GM12878 (cell line): Measurements from ENCODE around the gene DAD1. TPM values are rescaled to one million over a fixed set of nuclear protein-coding genes. Genes with fewer than 3 reads are reported as not detected.

Experiments used
- ATAC-seq: fragments of 200-7000 bp; cut with Tn5 transposase; 3 replicates; pipeline ENCODE4 v1.9.1; 2020; ENCODE audit warnings: mild to moderate bottlenecking, moderate library complexity
- BruUV-seq: library from RNA; stranded (reverse); fragments of 400-500 nt; replicated peaks from 2 replicates; lab custom pipeline; 2021; lab: Mats Ljungman, UMichigan
- CTCF ChIA-PET: fragments of 300-600 bp; sonication (Branson Sonifier 250); formaldehyde crosslinking; extraction: SDS; loops from one replicate; lab custom pipeline; 2021; ENCODE audit warnings: inconsistent platforms; lab: Yijun Ruan, JAX
- POLR2A ChIA-PET: fragments of 350-600 bp; formaldehyde crosslinking; extraction: SDS; loops from one replicate; lab custom pipeline; 2021; ENCODE audit warnings: inconsistent platforms; lab: Charles Lee
- RAD21 ChIA-PET: fragments of 300-600 bp; sonication (Branson Sonifier 250); formaldehyde crosslinking; loops from one replicate; lab custom pipeline; 2023; ENCODE audit warnings: antibody characterized with exemption; ENCODE audit not compliant: unreplicated experiment; lab: Charles Lee
- SMC1A ChIA-PET: fragments of 300-600 bp; sonication (Branson Sonifier 250); formaldehyde crosslinking; loops from one replicate; lab custom pipeline; 2023; ENCODE audit not compliant: unreplicated experiment, uncharacterized antibody; lab: Charles Lee
- DNase-seq: peaks from one replicate; pipeline ENCODE4 v3.0.0-alpha.2; 2011; ENCODE audit warnings: low read depth, low spot score
- FAIRE-seq: peaks from 3 replicates; lab custom pipeline; 2011; peaks lifted over from hg19 to GRCh38; lab: Jason Lieb, UNC
- H2AFZ ChIP-seq: 2 replicates; pipeline ENCODE4 v1.6.0; 2011; ENCODE audit warnings: low read depth, low read length, control low read depth; ENCODE audit not compliant: control insufficient read depth
- H3K27ac ChIP-seq: 2 replicates; pipeline ENCODE4 v1.5.1; 2011; ENCODE audit warnings: control low read depth; ENCODE audit not compliant: control insufficient read depth, insufficient read depth
- H3K27me3 ChIP-seq, 2 experiments: replicated peaks in 1 of 2; 2 replicates each; pipeline versions ENCODE4 v1.6.0 to v1.6.1; 2011; ENCODE audit warnings: low read length in 1 of 2; ENCODE audit not compliant: control insufficient read depth in 2 of 2, insufficient read depth in 2 of 2
- H3K36me3 ChIP-seq, 2 experiments: 2 replicates each; pipeline ENCODE4 v1.5.1; 2011; ENCODE audit warnings: low read length in 1 of 2; ENCODE audit not compliant: control insufficient read depth in 2 of 2, insufficient read depth in 2 of 2
- H3K4me1 ChIP-seq: 2 replicates; pipeline ENCODE4 v1.6.1; 2011; ENCODE audit warnings: mild to moderate bottlenecking, low read length, moderate library complexity, mixed read lengths; ENCODE audit not compliant: control insufficient read depth, insufficient read depth
- H3K4me2 ChIP-seq: 2 replicates; pipeline ENCODE4 v1.6.0; 2011; ENCODE audit warnings: control low read depth; ENCODE audit not compliant: control insufficient read depth, insufficient read depth
- H3K4me3 ChIP-seq: fragments of 200-600 bp; sonication (generic); 2 replicates; pipeline ENCODE4 v1.5.1; 2016
- H3K79me2 ChIP-seq: 2 replicates; pipeline ENCODE4 v1.6.0; 2011; ENCODE audit warnings: low read length; ENCODE audit not compliant: control insufficient read depth, insufficient read depth
- H3K9ac ChIP-seq: 2 replicates; pipeline ENCODE4 v1.8.0; 2011; ENCODE audit warnings: low read length, control low read depth, mixed read lengths; ENCODE audit not compliant: control insufficient read depth, insufficient read depth
- H3K9me3 ChIP-seq: replicated peaks from 3 replicates; pipeline ENCODE4 v1.5.1; 2011; ENCODE audit warnings: mild to moderate bottlenecking, low read length; ENCODE audit not compliant: control insufficient read depth, insufficient read depth
- H4K20me1 ChIP-seq: 2 replicates; pipeline ENCODE4 v1.6.0; 2011; ENCODE audit not compliant: control insufficient read depth, insufficient read depth
- EP300 ChIP-seq, 2 experiments: fragments of 150-350 bp in 1 of 2; IDR thresholded peaks; 2 replicates each; pipeline ENCODE4 v1.6.1; 2011 to 2012; ENCODE audit warnings: low read depth in 2 of 2, low read length in 2 of 2, borderline replicate concordance in 1 of 2, improper control_type of control experiment in 1 of 2, inconsistent platforms in 1 of 2; ENCODE audit not compliant: control insufficient read depth in 1 of 2
- IKZF1 ChIP-seq: fragments of 450-650 bp; conservative IDR thresholded peaks from 2 replicates; pipeline ENCODE4 v1.6.1; 2017; ENCODE audit warnings: antibody characterized with exemption, mild to moderate bottlenecking
- KDM1A ChIP-seq: fragments of 200-600 bp; sonication (generic); IDR thresholded peaks from 2 replicates; pipeline ENCODE4 v1.6.1; 2016; ENCODE audit warnings: borderline replicate concordance
- MEF2B ChIP-seq: fragments of 450-650 bp; IDR thresholded peaks from 2 replicates; pipeline ENCODE4 v1.6.1; 2018; ENCODE audit warnings: mild to moderate bottlenecking, moderate library complexity; ENCODE audit not compliant: partially characterized antibody, poor library complexity, severe bottlenecking
- POLR2AphosphoS2 ChIP-seq: IDR thresholded peaks from 2 replicates; pipeline ENCODE4 v1.6.1; 2011; ENCODE audit warnings: low read depth, mild to moderate bottlenecking, low read length, improper control_type of control experiment, moderate library complexity
- RBBP5 ChIP-seq: fragments of 200-600 bp; sonication (generic); conservative IDR thresholded peaks from 2 replicates; pipeline ENCODE4 v1.6.1; 2016
- RUNX3 ChIP-seq: IDR thresholded peaks from 2 replicates; pipeline ENCODE4 v1.6.1; 2012; ENCODE audit warnings: low read length, inconsistent platforms
- SMARCA5 ChIP-seq: fragments of 450-650 bp; IDR thresholded peaks from 2 replicates; pipeline ENCODE4 v1.6.1; 2017; ENCODE audit warnings: mild to moderate bottlenecking
- TAF1 ChIP-seq: IDR thresholded peaks from 2 replicates; pipeline ENCODE4 v1.6.1; 2011; ENCODE audit warnings: mild to moderate bottlenecking, low read depth, low read length, borderline replicate concordance
- WGBS: methylation state at CpG from one replicate; pipeline ENCODE4 v1.1.6; 2016; ENCODE audit warnings: low lambda C conversion rate; ENCODE audit not compliant: insufficient replicate concordance, insufficient coverage; ENCODE audit errors: missing lambda C conversion rate; 5-methylcytosine and 5-hydroxymethylcytosine counted together
- in situ Hi-C: fragments of 300-500 bp; cut with MboI; formaldehyde crosslinking; loops from 9 replicates; pipeline ENCODE4 v1.14.3; 2018; ENCODE audit warnings: mixed read lengths
- intact Hi-C: fragments of 100-400 bp; cut with micrococcal nuclease; formaldehyde crosslinking; loops from one replicate; pipeline ENCODE4 v1.14.2; 2022; ENCODE audit not compliant: unreplicated experiment
- polyA plus RNA-seq, 11 experiments: library from polyadenylated mRNA; depleted of rRNA in 4 of 11; unstranded in 6 of 11; stranded (reverse) in 5 of 11; fragments of >200 nt; fragmentation: Nextera tagmentation in 4 of 11; fragmentation: Illumina TruSeq in 1 of 11; extraction: Ambion mirVana in 4 of 11; extraction: Trizol in 1 of 11; gene quantifications; 1 replicate in 1 of 11; 2 replicates in 10 of 11; pipeline versions ENCODE4 v1.2.1 to v1.2.3, GENCODE V29; 2011 to 2016; ENCODE audit warnings: inconsistent platforms in 2 of 11, missing spikeins in 2 of 11, low read depth in 1 of 11
- total RNA-seq, 4 experiments: library from RNA; depleted of rRNA in 3 of 4; stranded (reverse); fragments of >200 nt in 3 of 4; fragmentation: Illumina TruSeq in 1 of 4; extraction: Trizol in 1 of 4; gene quantifications; 2 replicates each; pipeline versions ENCODE4 v1.2.1 to v1.2.3, GENCODE V29; 2013 to 2021
- TF ChIP-seq, protein P1 (sequence below): fragments of 450-650 bp; IDR thresholded peaks from 2 replicates; pipeline ENCODE4 v1.6.1; 2017; ENCODE audit warnings: mild to moderate bottlenecking, moderate library complexity
- TF ChIP-seq, protein P2 (sequence below): fragments of 450-650 bp; IDR thresholded peaks from 2 replicates; pipeline ENCODE4 v1.6.1; 2016; ENCODE audit warnings: mild to moderate bottlenecking
- TF ChIP-seq, protein P3 (sequence below): fragments of 450-650 bp; IDR thresholded peaks from 2 replicates; pipeline ENCODE4 v1.6.1; 2017; ENCODE audit warnings: mild to moderate bottlenecking, moderate library complexity

Gene DAD1
- total and polyA plus RNA-seq, 10 of the 15 experiments (the other 5 are each of a cell fraction or from before 2014, with no cell fraction given): 161 to 920 (median 319) TPM

DNA sequence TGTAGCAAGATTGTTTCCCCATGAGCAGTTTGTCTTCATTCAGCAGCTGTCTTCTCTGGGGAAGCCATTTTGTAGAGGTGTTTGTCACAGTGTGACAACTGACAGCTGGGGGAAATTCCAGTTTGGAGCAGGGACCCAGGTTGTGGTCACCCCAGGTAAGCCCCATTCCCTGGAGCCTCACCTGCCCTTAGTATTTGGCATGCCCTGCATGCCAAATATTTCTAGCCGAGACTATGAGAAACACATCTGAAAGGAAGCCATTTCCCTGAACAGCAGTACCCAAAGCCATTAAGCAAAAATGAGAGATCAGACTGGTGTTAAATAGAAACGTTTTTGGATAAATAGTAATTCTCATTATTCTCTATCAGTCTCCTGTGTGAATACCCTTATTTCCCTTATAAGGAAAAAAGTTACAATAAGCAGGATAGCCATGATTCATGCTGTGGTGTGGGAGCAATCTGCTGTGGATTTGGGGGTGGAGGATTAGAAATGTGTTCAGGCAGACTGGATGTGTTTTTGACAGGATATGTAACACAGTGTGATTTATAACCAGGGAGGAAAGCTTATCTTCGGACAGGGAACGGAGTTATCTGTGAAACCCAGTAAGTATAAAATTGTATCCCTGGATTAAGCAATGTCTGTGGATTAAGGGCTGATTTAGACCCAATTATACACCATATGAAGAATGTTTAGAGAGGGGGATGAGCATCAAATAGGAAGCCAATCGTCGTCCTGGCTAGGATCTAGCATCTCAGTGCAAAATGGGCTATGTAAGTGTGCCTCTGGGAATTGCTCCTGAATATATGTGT is 68.9 kb downstream of the DAD1 start:
- ChIA-PET CTCF (interaction anchor here (0.6 to 3.1 kb wide), 9 partner anchors 8 to 338 kb away, joined by 3 to 20 read pairs (median 4); no protein-coding TSS in a partner anchor), SMC1A (interaction anchor here (0.6 to 16.7 kb wide), 9 partner anchors 10 to 50 kb away, joined by 3 to 399 read pairs (median 3); no protein-coding TSS in a partner anchor), RAD21 (interaction anchor here (0.9 to 25.4 kb wide), 6 partner anchors 11 to 47 kb away, joined by 3 to 797 read pairs (median 27); no protein-coding TSS in a partner anchor), POLR2A (interaction anchor here (1.1 to 19.9 kb wide), 4 partner anchors 10 to 13 kb away, joined by 3 to 339 read pairs (median 9); no protein-coding TSS in a partner anchor)
- no peaks in the 10 kb centered on the region for H4K20me1 ChIP-seq
- H3K79me2 ChIP-seq: peaks cover 66% of the 10 kb centered on the region
- H3K9me3 ChIP-seq: no peaks in the 10 kb centered on the region
- H3K36me3 ChIP-seq: peaks cover 1 to 2% of the 10 kb centered on the region in 2 experiments; a peak in 2 of 4 replicates
- BruUV-seq: no TSS peak
- FAIRE-seq: no peak
- H2AFZ ChIP-seq: peak overlapping the region; percentile 22
- no peak for ATAC-seq
- no peak for DNase-seq
- H3K27me3 ChIP-seq: no peaks in the 10 kb centered on the region
- H3K4me2 ChIP-seq: peak overlapping the region; percentile 36
- WGBS: 50% methylated on average over 6 of the region's 6 CpGs
- peak overlapping the region; percentile 15; the same call in 1 of the 2 replicates for H3K4me3 ChIP-seq
- H3K9ac ChIP-seq: peak overlapping the region; percentile 46
- intact Hi-C loops: no loop called here
- peaks cover 99% of the 10 kb centered on the region for H3K4me1 ChIP-seq
- in situ Hi-C loops: no loop called here
- H3K27ac ChIP-seq: peak overlapping the region; percentile 80
- TF ChIP-seq RBBP5 (no peak), POLR2AphosphoS2 (0 out of 2 replicates have a peak, but pooled peaks have one; percentile 15), EP300 (IDR thresholded peaks at IDR 0.05; ENCODE audit: borderline replicate concordance in 1 of 2, control insufficient read depth in 1 of 2, low read depth in 2 of 2, low read length in 2 of 2) (no peak), SMARCA5 (peak; percentile 31), TAF1 (0 out of 2 replicates have a peak, but pooled peaks have one; percentile 20), IKZF1 (peak; percentile 42; the same call in 1 of the 2 replicates), KDM1A (no peak), MEF2B (peak; percentile 21), RUNX3 (peak; percentile 26; the same call in 1 of the 2 replicates)
- TF ChIP-seq, protein P1, sequence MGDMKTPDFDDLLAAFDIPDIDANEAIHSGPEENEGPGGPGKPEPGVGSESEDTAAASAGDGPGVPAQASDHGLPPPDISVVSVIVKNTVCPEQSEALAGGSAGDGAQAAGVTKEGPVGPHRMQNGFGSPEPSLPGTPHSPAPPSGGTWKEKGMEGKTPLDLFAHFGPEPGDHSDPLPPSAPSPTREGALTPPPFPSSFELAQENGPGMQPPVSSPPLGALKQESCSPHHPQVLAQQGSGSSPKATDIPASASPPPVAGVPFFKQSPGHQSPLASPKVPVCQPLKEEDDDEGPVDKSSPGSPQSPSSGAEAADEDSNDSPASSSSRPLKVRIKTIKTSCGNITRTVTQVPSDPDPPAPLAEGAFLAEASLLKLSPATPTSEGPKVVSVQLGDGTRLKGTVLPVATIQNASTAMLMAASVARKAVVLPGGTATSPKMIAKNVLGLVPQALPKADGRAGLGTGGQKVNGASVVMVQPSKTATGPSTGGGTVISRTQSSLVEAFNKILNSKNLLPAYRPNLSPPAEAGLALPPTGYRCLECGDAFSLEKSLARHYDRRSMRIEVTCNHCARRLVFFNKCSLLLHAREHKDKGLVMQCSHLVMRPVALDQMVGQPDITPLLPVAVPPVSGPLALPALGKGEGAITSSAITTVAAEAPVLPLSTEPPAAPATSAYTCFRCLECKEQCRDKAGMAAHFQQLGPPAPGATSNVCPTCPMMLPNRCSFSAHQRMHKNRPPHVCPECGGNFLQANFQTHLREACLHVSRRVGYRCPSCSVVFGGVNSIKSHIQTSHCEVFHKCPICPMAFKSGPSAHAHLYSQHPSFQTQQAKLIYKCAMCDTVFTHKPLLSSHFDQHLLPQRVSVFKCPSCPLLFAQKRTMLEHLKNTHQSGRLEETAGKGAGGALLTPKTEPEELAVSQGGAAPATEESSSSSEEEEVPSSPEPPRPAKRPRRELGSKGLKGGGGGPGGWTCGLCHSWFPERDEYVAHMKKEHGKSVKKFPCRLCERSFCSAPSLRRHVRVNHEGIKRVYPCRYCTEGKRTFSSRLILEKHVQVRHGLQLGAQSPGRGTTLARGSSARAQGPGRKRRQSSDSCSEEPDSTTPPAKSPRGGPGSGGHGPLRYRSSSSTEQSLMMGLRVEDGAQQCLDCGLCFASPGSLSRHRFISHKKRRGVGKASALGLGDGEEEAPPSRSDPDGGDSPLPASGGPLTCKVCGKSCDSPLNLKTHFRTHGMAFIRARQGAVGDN: peak; percentile 78
- TF ChIP-seq, protein P2, sequence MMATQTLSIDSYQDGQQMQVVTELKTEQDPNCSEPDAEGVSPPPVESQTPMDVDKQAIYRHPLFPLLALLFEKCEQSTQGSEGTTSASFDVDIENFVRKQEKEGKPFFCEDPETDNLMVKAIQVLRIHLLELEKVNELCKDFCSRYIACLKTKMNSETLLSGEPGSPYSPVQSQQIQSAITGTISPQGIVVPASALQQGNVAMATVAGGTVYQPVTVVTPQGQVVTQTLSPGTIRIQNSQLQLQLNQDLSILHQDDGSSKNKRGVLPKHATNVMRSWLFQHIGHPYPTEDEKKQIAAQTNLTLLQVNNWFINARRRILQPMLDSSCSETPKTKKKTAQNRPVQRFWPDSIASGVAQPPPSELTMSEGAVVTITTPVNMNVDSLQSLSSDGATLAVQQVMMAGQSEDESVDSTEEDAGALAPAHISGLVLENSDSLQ: peak; percentile 49
- TF ChIP-seq, protein P3, sequence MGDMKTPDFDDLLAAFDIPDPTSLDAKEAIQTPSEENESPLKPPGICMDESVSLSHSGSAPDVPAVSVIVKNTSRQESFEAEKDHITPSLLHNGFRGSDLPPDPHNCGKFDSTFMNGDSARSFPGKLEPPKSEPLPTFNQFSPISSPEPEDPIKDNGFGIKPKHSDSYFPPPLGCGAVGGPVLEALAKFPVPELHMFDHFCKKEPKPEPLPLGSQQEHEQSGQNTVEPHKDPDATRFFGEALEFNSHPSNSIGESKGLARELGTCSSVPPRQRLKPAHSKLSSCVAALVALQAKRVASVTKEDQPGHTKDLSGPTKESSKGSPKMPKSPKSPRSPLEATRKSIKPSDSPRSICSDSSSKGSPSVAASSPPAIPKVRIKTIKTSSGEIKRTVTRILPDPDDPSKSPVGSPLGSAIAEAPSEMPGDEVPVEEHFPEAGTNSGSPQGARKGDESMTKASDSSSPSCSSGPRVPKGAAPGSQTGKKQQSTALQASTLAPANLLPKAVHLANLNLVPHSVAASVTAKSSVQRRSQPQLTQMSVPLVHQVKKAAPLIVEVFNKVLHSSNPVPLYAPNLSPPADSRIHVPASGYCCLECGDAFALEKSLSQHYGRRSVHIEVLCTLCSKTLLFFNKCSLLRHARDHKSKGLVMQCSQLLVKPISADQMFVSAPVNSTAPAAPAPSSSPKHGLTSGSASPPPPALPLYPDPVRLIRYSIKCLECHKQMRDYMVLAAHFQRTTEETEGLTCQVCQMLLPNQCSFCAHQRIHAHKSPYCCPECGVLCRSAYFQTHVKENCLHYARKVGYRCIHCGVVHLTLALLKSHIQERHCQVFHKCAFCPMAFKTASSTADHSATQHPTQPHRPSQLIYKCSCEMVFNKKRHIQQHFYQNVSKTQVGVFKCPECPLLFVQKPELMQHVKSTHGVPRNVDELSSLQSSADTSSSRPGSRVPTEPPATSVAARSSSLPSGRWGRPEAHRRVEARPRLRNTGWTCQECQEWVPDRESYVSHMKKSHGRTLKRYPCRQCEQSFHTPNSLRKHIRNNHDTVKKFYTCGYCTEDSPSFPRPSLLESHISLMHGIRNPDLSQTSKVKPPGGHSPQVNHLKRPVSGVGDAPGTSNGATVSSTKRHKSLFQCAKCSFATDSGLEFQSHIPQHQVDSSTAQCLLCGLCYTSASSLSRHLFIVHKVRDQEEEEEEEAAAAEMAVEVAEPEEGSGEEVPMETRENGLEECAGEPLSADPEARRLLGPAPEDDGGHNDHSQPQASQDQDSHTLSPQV: peak; percentile 86; the same call in 1 of the 2 replicates
